IMR-90 (cell line): ENCODE results near the gene APP. TPM values are rescaled to one million over a fixed set of nuclear protein-coding genes. Genes with fewer than 3 reads are reported as not detected.

Experiments used
- ATAC-seq: fragments of 200-7000 bp; cut with Tn5 transposase; 2 replicates; pipeline ENCODE4 v1.9.1; 2020; ENCODE audit warnings: low read depth, mild to moderate bottlenecking, moderate library complexity
- BruUV-seq: library from RNA; stranded (reverse); fragments of 400-500 nt; replicated peaks from 2 replicates; lab custom pipeline; 2021; lab: Mats Ljungman, UMichigan
- CTCF ChIA-PET: fragments of 300-600 bp; formaldehyde crosslinking; extraction: SDS; loops from one replicate; lab custom pipeline; 2021; ENCODE audit warnings: antibody characterized with exemption; lab: Yijun Ruan, JAX
- POLR2A ChIA-PET: fragments of 300-600 bp; sonication (Branson Sonifier 250); formaldehyde crosslinking; loops from one replicate; lab custom pipeline; 2022; ENCODE audit warnings: antibody characterized with exemption; ENCODE audit not compliant: unreplicated experiment; lab: Charles Lee
- DNase-seq: peaks from one replicate; pipeline ENCODE4 v3.0.0; 2013
- H2AFZ ChIP-seq: replicated peaks from 2 replicates; pipeline ENCODE3; 2013; ENCODE audit warnings: low read length, mild to moderate bottlenecking; ENCODE audit not compliant: poor library complexity
- H2AK5ac ChIP-seq: 2 replicates; pipeline ENCODE4 v1.6.1; 2013; ENCODE audit warnings: low read depth, low read length, inconsistent platforms
- H2AK9ac ChIP-seq: replicated peaks from 2 replicates; pipeline ENCODE3; 2013; ENCODE audit warnings: mild to moderate bottlenecking, low read depth, low read length, moderate library complexity; ENCODE audit not compliant: poor library complexity
- H2BK120ac ChIP-seq: 2 replicates; pipeline ENCODE4 v1.6.1; 2013; ENCODE audit warnings: low read depth, low read length, inconsistent platforms
- H2BK15ac ChIP-seq: 3 replicates; pipeline ENCODE4 v1.6.1; 2013; ENCODE audit warnings: low read depth, low read length, inconsistent platforms
- H2BK20ac ChIP-seq: 2 replicates; pipeline ENCODE4 v1.6.1; 2013; ENCODE audit warnings: low read depth, mild to moderate bottlenecking, inconsistent platforms, low read length, moderate library complexity
- H2BK5ac ChIP-seq: 2 replicates; pipeline ENCODE4 v1.6.1; 2013; ENCODE audit warnings: mild to moderate bottlenecking, low read depth, low read length, inconsistent platforms; ENCODE audit not compliant: poor library complexity, severe bottlenecking
- H3K14ac ChIP-seq: replicated peaks from 2 replicates; pipeline ENCODE4 v1.6.1; 2013; ENCODE audit warnings: low read depth, low read length, inconsistent platforms
- H3K18ac ChIP-seq: 2 replicates; pipeline ENCODE4 v1.6.1; 2013; ENCODE audit warnings: low read depth, low read length, control low read depth
- H3K23ac ChIP-seq: 2 replicates; pipeline ENCODE4 v1.6.1; 2013; ENCODE audit warnings: low read depth, low read length, inconsistent platforms
- H3K27ac ChIP-seq: 2 replicates; pipeline ENCODE4 v1.5.1; 2013; ENCODE audit warnings: mild to moderate bottlenecking, control low read depth, low read length; ENCODE audit not compliant: insufficient read depth
- H3K27me3 ChIP-seq: 2 replicates; pipeline ENCODE4 v1.6.1; 2013; ENCODE audit warnings: low read length; ENCODE audit not compliant: control insufficient read depth, insufficient read depth
- H3K36me3 ChIP-seq: 2 replicates; pipeline ENCODE4 v1.6.1; 2013; ENCODE audit warnings: low read length, mixed read lengths; ENCODE audit not compliant: control insufficient read depth, insufficient read depth
- H3K4ac ChIP-seq: 2 replicates; pipeline ENCODE4 v1.6.1; 2013; ENCODE audit warnings: low read depth, low read length, inconsistent platforms
- H3K4me1 ChIP-seq: 2 replicates; pipeline ENCODE4 v1.6.1; 2013; ENCODE audit warnings: low read length, mixed read lengths; ENCODE audit not compliant: control insufficient read depth, insufficient read depth
- H3K4me2 ChIP-seq: 2 replicates; pipeline ENCODE4 v1.6.1; 2013; ENCODE audit warnings: low read depth, mild to moderate bottlenecking, control low read depth, low read length, moderate library complexity
- H3K4me3 ChIP-seq: 2 replicates; pipeline ENCODE4 v1.5.1; 2013; ENCODE audit warnings: low read depth, mild to moderate bottlenecking, control low read depth, low read length, moderate library complexity; ENCODE audit not compliant: insufficient read depth
- H3K56ac ChIP-seq: 2 replicates; pipeline ENCODE4 v1.6.1; 2013; ENCODE audit warnings: low read length, inconsistent platforms; ENCODE audit not compliant: insufficient read depth; ENCODE audit errors: extremely low read depth
- H3K79me1 ChIP-seq, 2 experiments: 2 replicates each; pipeline ENCODE4 v1.6.1; 2013; ENCODE audit warnings: low read length in 2 of 2, inconsistent platforms in 1 of 2, low read depth in 1 of 2
- H3K9ac ChIP-seq: 2 replicates; pipeline ENCODE4 v1.6.1; 2013; ENCODE audit warnings: low read depth, low read length, control low read depth
- H3K9me1 ChIP-seq: 2 replicates; pipeline ENCODE4 v1.6.1; 2013; ENCODE audit warnings: low read length, inconsistent platforms; ENCODE audit not compliant: insufficient read depth
- H3K9me3 ChIP-seq: 2 replicates; pipeline ENCODE4 v1.6.1; 2013; ENCODE audit warnings: low read length; ENCODE audit not compliant: control insufficient read depth, insufficient read depth
- H4K20me1 ChIP-seq: 2 replicates; pipeline ENCODE4 v1.6.1; 2013; ENCODE audit warnings: low read length, inconsistent platforms; ENCODE audit not compliant: insufficient read depth
- H4K5ac ChIP-seq: 2 replicates; pipeline ENCODE4 v1.6.1; 2013; ENCODE audit warnings: mild to moderate bottlenecking, low read depth, low read length, control low read depth
- H4K8ac ChIP-seq, 2 experiments: 2 replicates each; pipeline ENCODE4 v1.6.1; 2013; ENCODE audit warnings: low read depth in 2 of 2, low read length in 2 of 2, control low read depth in 1 of 2, inconsistent platforms in 1 of 2
- H4K91ac ChIP-seq: 2 replicates; pipeline ENCODE4 v1.6.1; 2013; ENCODE audit warnings: low read depth, low read length, inconsistent platforms; ENCODE audit not compliant: insufficient read depth
- CEBPB ChIP-seq: IDR thresholded peaks from 2 replicates; pipeline ENCODE4 v1.6.1; 2012; ENCODE audit warnings: low read depth, low read length, improper control_type of control experiment
- ELK1 ChIP-seq: fragments of 150-350 bp; IDR thresholded peaks from 2 replicates; pipeline ENCODE4 v1.6.1; 2016; ENCODE audit warnings: low read depth, mild to moderate bottlenecking, low read length, moderate library complexity, borderline replicate concordance
- MAZ ChIP-seq: IDR thresholded peaks from 2 replicates; pipeline ENCODE4 v1.6.1; 2012; ENCODE audit warnings: low read depth, mild to moderate bottlenecking, low read length, improper control_type of control experiment, moderate library complexity, borderline replicate concordance
- WGBS, 2 experiments: methylation state at CpG; one replicate each; pipeline versions ENCODE4 v1.1.5 to v1.1.7; 2013; ENCODE audit warnings: missing lambda C conversion rate in 2 of 2; ENCODE audit not compliant: insufficient read length in 1 of 2; ENCODE audit errors: extremely low coverage in 2 of 2; 5-methylcytosine and 5-hydroxymethylcytosine counted together
- dilution Hi-C: fragments of 300-500 bp; cut with HindIII; formaldehyde crosslinking; loops from one replicate; pipeline ENCODE4 v1.14.3; 2018; ENCODE audit warnings: low sequenced_read_pairs; ENCODE audit not compliant: unreplicated experiment
- in situ Hi-C: fragments of 300-500 bp; cut with MboI; formaldehyde crosslinking; loops from 3 replicates; pipeline ENCODE4 v1.14.3; 2019; ENCODE audit warnings: low sequenced_read_pairs, inconsistent platforms, mixed read lengths
- intact Hi-C: fragments of 100-400 bp; cut with micrococcal nuclease; formaldehyde crosslinking; loops from 2 replicates; pipeline ENCODE4 v1.10.0; 2022
- polyA plus RNA-seq, 3 experiments: library from polyadenylated mRNA; depleted of rRNA; stranded (reverse); fragments of >200 nt; gene quantifications; 2 replicates each; pipeline ENCODE4 v1.2.3, GENCODE V29; 2012; ENCODE audit warnings: low replicate concordance in 1 of 3
- total RNA-seq: library from RNA; depleted of rRNA; stranded (reverse); fragments of >200 nt; gene quantifications from 2 replicates; pipeline ENCODE4 v1.2.3, GENCODE V29; 2012

Gene APP
- total and polyA plus RNA-seq, 2 of the 4 experiments (the other 2 are of a cell fraction), result 191 to 530 TPM

- intact Hi-C loops, result no loop called here
These were observed 110.0 kb downstream of the APP start for GRCh38 chr21:26060335-26061115.

More at GRCh38 chr21:26060335-26061115, 110.0 kb downstream of the APP start:
- no peaks in the 10 kb centered on the region; the same call in 1 of the 2 replicates for H3K9me1 ChIP-seq
- no peak overlapping the region for H2BK5ac ChIP-seq
- TF ChIP-seq ELK1 (no peak), MAZ (no peak), CEBPB (no peak)
- ChIA-PET POLR2A (no interaction called here), CTCF (no interaction called here)
- no peak overlapping the region for H3K4me3 ChIP-seq
- 83% methylated on average over 1 of the region's 7 CpGs; no CpG with 5 or more reads in 1 of the 2 experiments for WGBS, 2 experiments
- no peak overlapping the region for H3K4me2 ChIP-seq
- H3K18ac ChIP-seq, result no peak overlapping the region
- no TSS peak for BruUV-seq
- peaks cover 13% of the 10 kb centered on the region for H4K20me1 ChIP-seq
- peak overlapping the region; percentile 51; the same call in 1 of the 2 replicates for H3K23ac ChIP-seq
- H2BK120ac ChIP-seq, result no peak overlapping the region
- H3K4ac ChIP-seq, result no peak overlapping the region
- H4K8ac ChIP-seq, result no peak overlapping the region; a peak in 1 of 4 replicates
- peaks cover 4% of the 10 kb centered on the region; the same call in 1 of the 2 replicates for H3K4me1 ChIP-seq
- in situ Hi-C loops, result no loop called here
- no peak overlapping the region for H3K14ac ChIP-seq
- dilution Hi-C loops, result no loop called here
- H3K9ac ChIP-seq, result no peak overlapping the region
- H2BK20ac ChIP-seq, result no peak overlapping the region
- H4K91ac ChIP-seq, result 0 out of 2 replicates have a peak overlapping the region, but pooled peaks have one; percentile 19
- H2AFZ ChIP-seq, result no peak overlapping the region
- no peak for DNase-seq
- no peak overlapping the region for H3K56ac ChIP-seq
- H2BK15ac ChIP-seq, result no peak overlapping the region
- ATAC-seq, result no peak
- H3K27me3 ChIP-seq, result no peaks in the 10 kb centered on the region
- no peak overlapping the region for H2AK5ac ChIP-seq
- no peaks in the 10 kb centered on the region for H3K9me3 ChIP-seq
- H3K79me1 ChIP-seq, result peaks cover 43 to 69% of the 10 kb centered on the region in 2 experiments
- H2AK9ac ChIP-seq, result no peak overlapping the region
- peaks cover 2% of the 10 kb centered on the region; the same call in 1 of the 2 replicates for H3K36me3 ChIP-seq
- no peak overlapping the region for H3K27ac ChIP-seq
- H4K5ac ChIP-seq, result no peak overlapping the region
